Right forelimb (tissue), 1 donor: ENCODE results near the gene RAPGEF6.
"Not testable (repeated sequence)": the region's sequence is repeated elsewhere in the genome, so short reads cannot be mapped to it uniquely, and the experiment has no call there.

ENCODE experiments used
- DNase-seq: peaks from one replicate; pipeline ENCODE4 v3.0.0-alpha.2; 2018

The RAPGEF6 gene

DNA sequence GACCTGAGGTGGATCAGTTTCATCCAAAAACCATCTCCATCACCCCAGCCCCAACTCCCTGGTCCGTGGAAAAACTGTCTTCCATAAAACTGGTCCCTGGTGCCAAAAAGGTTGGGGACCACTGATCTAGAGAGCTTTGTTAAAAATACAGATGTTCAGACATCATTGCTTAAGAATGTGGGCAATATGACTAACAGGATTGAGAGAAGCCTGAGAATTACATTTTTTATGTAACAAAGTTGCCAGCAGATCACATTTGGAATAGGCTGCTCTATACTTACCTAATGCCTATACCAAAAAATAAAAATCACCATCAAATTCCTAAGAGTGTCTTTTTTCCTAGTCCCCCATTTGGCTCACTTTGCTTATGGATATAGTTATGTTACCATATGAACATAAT is 143.3 kb downstream of the RAPGEF6 start:
- no peak for DNase-seq

DNA sequence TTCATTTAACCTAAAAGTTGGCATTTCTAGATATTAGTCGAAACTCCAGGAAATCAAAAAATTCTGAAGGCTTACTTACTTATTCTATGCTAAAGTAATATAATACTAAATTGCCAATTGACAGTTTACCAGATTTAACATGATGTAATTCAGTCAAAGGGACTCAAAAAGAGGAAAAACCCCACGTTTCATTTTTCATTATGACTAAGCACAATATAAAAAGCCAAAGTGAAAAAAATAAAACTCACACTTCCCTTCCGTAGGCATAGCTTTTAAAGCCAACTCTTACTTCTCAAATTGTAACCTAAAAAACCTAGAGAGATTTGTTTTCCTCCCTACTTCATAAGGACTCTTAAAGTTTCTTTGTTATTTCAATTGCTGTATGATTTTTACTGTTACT is 146.6 kb downstream of the RAPGEF6 start:
- DNase-seq, result no peak

DNA sequence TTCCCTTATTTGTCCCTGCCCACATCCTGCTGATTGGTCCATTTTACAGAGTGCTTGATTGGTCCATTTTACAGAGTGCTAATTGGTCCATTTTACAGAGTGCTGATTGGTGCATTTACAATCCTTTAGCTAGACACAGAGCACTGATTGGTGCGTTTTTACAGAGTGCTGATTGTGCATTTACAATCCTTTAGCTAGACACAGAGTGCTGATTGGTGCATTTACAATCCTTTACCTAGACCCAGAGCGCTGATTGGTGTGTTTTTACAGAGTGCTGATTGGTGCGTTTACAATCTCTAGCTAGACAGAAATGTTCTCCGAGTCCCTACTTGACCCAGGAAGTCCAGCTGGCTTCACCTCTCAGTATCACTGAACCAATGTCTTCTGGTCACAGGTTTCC is 147.7 kb downstream of the RAPGEF6 start:
- not testable (repeated sequence) for DNase-seq

DNA sequence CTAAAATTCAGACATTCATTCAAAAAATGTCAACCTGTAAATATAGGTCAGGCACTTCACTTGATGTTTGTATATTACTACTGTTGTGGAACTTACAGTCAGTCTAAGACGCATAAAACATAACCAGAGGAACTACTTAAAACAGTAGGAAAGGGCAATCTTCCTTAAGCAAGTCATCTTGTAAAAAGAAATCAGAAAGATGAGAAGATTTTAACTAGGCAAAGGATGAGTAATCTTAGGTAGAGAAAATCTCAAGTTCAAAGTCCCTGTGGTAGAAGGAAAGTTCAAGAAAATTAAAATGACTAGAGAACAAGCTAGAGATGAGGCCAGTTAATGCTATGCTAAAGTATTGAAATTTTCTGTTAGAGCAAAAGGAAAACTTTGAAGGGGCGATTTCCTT is 152.4 kb downstream of the RAPGEF6 start:
- no peak for DNase-seq

DNA sequence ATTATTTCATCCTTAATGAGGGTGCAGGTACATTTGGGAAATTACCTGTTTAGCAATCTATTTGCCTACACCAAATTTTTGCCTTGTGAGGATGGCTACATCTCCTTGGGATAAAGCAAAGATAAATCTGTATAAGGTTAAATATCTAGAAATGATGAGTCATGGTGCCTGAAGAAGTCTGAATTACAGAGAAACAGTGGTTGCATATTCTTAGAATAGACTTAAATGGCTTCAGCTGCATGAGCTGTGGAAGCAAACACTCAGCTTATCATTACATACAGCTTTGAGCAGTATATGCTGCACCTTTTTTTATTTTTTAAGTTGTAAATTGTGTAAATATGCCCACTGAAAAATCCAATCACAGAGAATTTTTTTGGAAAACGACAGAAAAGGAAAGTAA is 153.5 kb downstream of the RAPGEF6 start:
- DNase-seq, result no peak

DNA sequence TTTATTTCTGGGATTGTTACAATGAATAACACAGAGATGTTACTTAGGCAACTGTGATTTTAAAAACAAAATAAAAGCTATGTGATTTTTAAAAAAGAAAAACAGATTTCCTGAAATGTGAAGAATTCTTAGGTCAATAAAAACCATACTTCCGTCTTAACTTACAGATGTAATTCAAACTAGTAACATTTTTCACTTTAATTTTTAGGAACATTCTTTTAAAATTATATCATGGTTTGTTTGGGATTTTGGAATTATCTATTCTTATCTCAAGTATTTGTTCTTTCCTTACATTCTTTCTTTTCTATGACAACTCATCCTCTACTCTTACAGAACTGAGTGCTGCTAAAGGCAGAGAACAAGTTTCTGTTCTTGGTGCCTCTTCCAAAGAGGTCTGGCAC is 159.5 kb downstream of the RAPGEF6 start:
- DNase-seq, result no peak

DNA sequence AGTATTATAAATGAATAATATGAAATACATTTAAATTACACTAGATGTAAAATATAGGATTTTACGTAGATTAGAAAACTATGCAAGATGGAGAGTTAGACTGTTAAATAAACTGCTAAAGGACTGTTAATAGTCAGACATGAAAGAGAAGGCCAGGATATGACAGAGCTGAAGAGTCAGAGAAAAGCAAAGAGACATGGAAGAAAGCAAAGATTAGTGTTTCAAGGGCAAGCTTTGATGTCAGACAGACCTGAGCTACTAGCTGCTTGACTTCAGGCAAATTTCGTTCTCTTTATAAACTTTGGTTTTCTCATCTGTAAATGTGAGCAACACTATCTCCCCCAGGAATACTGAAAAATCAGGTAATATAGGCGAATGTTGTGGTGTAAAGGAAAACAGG is 161.3 kb downstream of the RAPGEF6 start:
- no peak for DNase-seq

DNA sequence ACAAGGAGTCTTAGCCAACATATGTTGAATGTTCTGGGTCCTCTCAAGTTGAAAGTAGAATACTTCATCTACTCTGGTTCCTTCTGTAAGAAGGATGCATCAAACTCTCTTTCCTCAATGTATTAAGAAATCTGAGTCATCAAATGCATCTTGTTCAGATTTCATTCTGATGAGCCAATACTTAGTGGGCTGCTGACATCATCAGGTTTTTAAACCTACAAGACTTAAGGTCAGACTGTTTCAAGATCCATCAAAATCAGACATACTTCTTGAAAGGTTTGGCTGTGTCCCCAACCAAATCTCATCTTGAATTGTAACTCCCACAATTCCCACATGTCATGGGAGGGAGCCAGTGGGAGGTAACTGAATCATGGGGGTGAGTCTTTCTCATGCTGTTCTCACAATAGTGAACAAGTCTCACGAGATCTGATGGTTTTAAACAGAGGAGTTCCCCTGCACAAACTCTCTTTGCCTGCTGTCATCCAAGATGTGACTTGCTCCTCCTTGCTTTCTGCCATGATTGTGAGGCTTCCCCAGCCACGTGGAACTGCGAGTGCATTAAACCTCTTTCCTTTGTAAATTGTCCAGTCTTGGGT is 168.8 kb downstream of the RAPGEF6 start:
- DNase-seq, result no peak

DNA sequence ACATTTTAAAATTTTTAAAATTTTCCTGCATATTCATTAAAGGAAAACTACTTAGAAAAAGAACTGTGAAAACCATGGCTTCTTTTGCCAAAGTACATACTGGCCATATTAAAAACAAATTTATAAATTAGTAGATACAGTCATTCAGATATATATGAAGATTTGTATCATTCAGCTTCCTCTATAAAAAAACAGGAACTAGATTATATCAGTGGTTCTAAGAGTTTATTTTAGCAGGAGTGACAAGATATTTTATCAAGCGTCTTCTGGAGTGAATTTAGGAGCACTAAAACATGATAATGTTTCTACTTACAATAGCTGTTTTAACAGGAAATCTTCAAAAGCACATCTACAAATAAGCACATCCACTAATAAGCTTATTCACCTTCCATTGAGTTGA is 171.4 kb downstream of the RAPGEF6 start:
- no peak for DNase-seq

DNA sequence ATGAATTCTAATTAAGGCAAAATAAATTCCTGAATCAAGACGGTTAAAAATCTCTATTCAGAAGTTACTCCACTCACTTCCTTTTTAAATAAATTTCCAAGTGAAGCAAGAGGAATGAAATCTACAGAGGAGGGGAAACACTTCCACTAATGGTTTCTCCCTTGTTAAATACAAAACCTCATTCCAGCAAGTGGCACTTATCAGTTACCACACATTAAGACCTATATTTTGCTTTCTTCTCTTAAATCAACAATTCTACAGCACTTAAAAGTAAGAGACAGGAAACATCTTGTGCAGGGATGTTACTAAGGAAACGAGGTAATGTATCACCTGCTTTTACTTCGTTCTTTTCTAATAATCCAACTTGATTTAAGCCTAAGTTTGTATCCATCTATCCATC is 172.6 kb downstream of the RAPGEF6 start:
- no peak for DNase-seq

DNA sequence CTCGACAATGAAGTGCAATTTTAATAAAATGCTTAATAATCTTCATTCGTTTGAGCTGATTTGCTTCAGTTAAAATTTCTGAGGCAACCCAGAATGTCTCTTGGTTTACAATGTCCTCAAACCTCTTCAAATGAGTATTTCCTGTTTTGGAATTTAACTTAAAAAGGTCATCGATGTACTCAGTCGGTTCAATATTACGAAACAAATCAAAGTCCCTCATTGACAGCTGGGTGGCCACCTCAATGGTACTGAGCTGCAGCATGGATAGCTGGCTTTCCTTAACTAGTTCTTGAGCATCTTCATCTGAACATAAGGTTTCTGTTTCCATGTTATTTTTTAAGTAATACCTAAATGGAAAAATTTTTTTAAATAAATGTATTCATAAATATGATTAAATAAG is 173.3 kb downstream of the RAPGEF6 start:
- DNase-seq, result no peak

DNA sequence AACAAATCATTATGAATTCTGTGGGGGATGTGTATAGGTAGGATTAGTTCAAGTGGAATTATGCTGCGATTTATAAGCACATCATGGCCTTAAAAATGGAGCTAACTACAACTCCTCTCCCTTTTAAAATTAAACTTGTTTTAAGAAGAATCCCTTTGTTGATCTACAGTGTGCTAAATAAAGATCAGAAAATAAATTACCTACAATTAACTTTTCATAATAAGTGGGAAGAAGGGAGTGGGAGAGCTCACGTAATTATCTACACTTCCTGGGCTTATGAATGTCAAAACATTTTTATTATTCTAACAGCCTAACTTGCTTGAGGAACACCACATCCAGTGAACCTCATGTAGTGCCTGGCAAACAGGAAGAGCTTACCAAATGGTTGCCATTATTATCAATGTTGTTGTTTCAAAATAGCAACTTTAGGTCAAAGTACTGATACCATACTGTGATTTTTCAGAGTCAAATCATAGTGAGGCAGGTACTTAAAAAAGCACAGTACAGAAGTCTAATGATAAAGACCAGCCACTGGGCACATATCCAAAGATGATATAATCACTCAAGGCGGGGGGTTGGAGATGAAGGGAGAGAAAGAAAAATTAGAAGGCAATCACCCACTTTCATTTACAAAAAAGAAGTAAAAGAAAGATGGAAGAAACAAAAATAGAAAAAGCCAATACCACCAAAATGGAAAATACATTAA is 174.0 kb downstream of the RAPGEF6 start:
- DNase-seq, result no peak

DNA sequence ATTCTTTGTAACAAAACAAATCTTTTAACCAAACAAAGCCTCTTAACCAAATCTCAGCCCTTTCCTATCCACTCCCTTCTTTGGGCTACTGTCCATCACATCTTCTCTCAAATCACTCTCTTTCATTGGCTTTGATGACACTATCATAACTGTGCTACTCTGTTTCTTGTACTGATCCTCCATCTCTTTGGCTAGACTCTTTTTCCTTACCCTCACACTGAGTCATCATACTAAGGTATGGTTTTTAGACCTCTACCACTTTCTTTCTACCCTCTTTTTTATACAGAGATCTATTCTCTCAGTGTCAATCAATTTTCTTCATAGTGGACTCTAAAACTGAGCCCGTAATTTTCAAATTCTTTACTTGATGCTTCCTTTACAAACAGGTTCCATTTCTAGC is 174.9 kb downstream of the RAPGEF6 start:
- DNase-seq, result no peak

DNA sequence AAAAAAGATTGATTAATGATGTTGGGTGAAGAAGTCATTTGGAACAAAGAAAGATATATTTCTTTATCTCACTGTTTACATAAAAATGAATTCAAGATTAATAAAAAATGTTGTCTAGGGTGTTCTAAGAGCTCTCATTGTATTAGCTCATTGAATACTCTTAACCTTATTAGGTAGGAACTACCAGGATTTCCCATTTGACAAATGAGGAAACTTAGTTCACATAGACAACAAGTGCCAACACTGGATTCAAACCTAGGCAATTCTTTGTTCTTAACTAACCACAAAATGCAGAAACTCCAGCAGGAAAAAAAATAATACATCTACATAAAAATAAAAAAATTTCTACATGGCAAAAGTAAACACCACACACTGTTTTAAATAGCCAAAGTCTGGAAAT is 175.8 kb downstream of the RAPGEF6 start:
- DNase-seq, result no peak

DNA sequence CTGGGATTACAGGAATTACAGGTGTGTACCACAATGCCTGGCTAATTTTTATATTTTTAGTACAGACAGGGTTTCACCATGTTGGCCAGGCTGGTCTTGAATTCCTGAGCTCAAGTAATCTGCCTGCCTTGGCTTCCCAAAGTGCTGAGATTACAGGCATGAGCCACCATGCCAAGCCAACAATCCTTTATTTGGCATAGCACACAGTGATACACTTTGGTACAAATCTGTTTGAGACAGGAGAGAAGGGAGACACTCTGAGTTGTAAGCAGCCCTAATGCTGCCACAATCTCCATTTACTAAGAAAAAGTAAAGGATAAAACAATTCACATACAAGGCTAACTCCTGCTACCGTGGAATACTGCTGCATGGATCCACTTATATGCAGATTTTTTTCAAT is 177.8 kb downstream of the RAPGEF6 start:
- no peak for DNase-seq

DNA sequence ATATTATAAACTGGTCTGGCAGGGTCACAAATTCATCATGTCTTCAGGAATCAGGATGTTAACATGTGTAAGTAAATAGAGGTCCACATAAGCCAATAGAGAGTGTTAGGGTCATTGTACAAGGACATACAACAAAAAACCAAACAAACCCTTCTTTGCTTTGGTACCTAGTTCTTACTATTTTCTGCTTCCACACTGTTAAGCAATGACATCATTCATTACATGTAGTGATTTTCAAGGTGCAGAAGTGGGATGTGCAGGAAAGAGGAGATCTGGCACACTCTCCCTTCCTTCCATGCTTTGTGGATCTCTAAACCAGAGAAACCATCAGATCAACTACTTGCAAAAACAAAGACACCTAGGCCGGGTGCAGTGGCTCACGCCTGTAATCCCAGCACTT is 184.1 kb downstream of the RAPGEF6 start:
- no peak for DNase-seq

DNA sequence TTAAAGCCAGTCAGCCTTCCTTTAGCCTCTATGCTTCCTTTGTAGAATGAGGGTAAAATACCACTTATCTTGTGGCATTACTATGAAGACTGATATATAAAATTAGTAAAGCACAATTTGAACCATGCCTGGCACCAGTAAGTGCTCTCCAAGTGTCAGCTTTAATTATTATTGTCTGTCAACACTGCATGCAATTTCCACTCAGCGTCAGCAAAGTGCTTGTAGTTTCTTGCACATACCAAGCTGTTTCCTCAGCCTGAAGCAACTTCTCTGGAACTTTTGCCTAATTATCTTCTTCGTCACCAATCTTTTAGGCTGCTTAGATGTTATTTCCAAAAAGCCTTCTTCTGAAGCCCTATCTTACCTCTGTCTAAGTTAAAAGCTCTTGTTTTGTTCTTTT is 193.8 kb downstream of the RAPGEF6 start:
- no peak for DNase-seq

DNA sequence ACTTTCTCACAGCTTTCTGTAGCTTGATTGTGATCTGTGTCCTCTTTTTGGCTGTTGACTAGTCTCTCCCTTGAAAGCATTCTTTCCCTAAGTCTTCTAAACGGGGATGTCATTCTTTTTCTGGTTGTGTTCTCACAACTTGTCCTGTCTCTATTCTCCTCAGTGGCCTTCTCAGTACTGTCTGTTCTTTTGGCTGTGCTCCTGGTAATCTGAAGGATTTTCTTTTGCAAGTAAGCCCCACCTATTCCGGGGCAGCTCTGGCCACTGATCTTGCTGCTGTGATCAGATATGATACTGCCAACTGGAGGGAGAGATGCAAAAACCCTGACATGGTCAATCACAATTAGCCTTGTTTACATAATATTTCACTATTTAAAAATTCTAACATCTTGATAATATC is 198.9 kb downstream of the RAPGEF6 start:
- no peak for DNase-seq

DNA sequence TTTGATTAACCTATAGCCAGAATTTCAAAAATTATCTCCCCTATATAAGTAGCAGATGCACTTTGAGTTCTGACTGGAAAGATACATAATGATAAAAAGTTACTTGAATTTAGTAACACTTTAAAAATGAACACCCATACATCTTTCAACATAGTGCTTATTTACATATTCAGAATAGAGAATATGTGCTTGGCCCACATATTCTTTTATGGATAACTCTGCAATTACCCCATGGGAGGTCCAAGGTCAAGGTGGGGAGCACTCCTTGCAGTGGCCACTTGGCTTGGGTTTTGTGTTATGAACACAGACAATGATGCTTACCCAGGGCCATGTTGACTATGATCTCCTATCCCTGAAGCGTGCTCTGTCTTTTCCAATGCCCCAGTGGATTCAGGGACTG is 201.9 kb downstream of the RAPGEF6 start:
- DNase-seq, result no peak

DNA sequence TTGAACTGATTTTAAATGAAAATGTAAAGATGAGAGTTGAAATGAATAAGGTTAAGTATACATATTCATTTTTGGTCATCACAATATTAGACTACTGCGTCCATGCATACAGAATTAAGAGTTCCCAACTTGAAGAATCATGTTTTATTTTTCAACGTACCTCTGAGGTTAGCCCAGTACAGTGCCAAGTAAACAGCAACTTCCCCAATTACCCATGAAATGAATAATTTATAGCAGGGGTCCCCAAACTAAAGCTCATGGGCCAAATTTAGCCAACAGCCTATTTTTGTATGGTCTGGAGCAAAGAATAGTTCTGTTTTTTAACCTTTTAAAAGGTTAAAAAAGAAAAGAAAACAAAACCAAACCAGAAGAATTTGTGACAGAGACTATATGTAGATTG is 203.2 kb downstream of the RAPGEF6 start:
- no peak for DNase-seq

DNA sequence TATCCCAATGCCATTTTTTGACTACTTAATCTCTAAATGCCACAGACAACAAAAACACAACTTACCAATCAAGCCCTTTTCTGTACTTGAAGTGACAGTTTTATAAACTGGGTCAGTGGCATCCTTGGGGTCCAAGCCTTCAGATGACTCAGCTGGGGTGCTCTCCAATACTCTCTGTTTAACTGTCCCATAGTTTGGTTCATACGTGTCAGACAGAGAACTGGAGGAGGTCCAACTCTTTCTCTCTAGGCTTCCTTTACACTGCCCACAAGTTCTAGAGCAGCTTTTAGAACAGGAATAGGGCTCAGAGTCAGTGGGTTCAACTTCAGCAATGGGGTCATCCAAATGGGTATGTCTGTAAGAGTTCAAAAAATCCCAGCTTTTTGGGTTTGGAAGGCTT is 204.2 kb downstream of the RAPGEF6 start:
- DNase-seq, result no peak

DNA sequence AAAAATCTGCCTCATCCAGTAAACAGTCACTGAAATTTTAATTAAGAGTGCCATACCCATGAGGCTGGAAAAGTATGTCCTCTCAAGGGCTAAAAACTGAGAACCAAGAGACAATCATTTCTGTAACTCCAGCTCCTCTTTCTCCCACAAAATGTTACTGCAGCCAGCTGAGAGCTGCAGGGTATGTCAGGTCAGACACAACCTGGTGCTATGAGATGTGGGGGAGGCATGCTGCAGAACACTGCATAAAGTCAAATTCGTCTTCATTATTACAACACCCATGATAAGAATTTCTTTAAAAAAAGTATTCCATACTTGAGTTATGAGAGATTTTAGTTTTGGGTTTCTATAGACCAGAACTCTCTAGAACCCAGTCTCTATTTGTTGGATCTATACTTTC is 209.0 kb downstream of the RAPGEF6 start:
- no peak for DNase-seq

DNA sequence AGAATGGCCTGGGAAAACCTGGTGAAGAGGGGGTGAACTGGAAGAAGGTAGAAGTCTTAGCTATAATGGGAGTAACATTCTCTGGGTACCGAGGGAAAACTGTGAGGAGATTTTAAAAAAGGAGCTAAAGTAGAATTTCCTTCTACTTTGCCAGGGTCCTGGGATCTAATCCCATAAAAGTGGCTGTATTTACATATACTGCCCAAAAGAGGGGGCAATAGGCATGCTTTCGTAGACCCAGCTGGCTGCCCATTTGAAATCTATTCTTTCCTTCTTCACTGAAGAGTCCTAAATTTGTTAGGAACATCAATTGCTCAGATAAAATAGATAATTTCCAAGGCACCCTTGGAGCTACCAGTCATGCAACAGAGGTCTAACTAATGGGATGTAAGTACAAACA is 212.0 kb downstream of the RAPGEF6 start:
- no peak for DNase-seq

DNA sequence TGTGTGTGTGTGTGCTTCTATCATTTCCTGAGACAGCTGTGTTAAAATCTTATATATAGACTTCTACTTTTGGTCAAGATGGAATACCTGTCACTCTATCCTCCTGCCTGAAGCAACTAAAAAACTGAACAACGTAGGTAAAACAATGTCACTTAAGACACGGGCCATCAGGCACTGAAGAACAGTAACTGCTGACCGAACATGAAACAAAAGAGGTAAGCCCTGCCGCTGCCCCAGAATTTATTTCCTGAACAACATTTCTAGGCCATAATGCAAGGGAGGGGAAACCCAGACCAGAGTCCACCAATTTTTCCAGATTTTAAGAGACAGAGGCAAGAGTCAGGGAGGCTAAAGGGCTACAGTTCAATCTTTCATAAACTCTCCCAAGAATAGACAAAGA is 215.2 kb downstream of the RAPGEF6 start:
- no peak for DNase-seq

DNA sequence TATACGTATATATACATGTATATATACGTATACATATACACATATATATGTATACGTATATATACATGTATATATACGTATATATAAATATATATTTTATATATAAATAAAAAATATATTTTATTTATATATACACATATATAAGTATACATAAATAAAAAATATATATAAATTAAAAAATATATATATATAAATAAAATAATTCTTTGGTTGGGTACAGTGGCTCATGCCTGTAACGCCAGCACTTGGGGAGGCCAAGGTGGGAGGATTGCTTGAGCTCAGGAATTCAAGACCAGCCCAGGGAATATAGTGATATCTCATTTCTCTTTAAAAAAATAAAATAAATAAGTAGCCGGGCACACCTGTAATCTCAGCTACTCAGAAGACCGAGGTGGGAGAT is 216.2 kb downstream of the RAPGEF6 start:
- no peak for DNase-seq
